ENCODE measurements around the gene EPM2A.

The EPM2A gene

DNA sequence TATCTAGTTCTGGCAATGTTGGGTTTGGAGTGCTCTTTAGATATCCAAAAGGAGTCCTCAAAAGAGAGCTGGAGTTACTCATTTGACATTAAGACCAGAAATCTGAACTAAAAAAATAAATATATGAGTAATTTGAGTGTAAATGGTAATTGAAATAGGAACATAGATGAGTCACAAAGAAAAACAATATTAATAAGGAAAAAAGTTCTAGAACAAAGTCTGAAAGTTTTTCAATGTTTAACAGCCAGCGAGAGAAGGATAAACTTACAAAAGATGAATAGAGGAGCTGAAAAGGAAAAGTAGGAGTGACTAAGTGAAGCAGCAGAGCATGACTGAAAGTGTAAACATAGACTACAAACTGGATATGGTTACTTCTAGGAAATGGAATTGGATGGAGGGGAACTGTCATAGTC lies 46.8 kb downstream of the EPM2A start:
- intact Hi-C loops (cut with DNase I) = no loop called here
- no peak for DNase-seq

DNA sequence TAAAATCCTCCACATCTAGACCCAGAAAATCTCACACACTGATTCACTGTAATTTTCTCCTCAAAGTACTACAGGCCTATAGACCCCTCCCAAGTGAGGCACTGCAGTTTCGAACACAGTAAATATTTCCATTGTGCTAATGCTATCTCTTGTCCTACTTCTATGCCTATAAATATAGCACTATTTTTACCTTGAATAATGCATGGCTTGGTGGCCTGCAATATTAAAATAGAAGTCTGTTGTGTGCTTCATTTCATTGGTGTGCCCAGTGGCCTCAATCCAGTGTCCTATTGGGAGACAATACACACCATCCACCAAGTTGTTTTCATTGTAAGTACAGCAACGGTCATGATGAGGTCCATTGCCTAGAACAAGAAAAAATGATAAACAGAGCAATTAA lies 49.4 kb downstream of the EPM2A start:
- intact Hi-C loops (cut with DNase I) = no loop called here
- no peak for DNase-seq

DNA sequence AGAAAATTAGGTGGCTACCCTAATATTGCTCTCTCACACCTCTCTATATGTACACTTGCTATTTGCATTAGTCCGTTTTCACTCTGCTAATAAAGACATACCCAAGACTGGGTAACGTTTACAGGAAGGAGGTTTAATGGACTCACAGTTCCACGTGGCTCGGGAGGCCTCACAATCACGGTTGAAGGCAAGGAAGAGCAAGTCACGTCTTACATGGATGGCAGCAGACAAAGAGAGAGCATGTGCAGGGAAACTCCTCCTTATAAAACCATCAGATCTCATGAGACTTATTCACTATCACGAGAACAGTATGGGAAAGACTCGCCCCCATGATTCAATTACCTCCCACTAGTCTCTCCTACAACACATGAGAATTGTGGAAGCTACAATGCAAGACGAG lies 53.4 kb downstream of the EPM2A start:
- intact Hi-C loops (cut with DNase I) = no loop called here
- no peak for DNase-seq

DNA sequence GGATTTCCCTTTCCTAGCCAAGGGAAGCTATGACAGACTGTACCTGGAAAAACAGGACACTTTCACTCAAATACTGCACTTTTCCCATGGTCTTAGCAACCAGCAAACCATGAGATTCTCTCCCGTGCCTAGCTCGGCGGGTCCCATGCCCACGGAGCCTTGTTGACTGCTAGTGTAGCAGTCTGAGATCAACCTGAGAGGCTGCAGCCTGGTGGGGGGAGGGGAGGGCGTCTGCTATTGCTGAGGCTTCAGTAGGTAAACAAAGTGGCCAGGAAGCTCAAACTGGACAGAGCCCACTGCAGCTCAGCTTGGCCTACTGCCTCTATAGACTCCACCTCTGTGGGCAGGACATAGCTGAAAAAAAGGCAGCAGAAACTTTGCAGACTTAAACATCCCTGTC lies 61.8 kb downstream of the EPM2A start:
- intact Hi-C loops (cut with DNase I) = no loop called here
- DNase-seq = peak in 1 of 10 donors; percentile 48

DNA sequence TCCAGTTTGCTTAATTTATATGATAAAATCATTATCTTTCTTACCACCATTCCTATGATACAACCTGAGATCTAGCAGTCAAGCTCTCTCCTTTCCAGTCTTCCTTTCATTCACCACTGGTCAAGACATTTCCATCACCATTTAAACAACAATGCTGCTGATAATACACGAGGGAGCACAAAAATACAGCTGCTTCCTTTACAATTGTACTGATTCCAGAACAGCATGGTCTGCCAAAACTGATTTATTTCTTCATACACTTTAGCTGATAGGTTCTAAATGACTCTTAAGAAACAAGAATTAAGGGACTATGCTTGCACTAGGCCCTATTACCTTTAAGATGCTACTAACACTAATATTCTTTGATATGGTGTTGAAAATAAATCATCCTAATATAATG lies 65.0 kb downstream of the EPM2A start:
- no peak for DNase-seq
- intact Hi-C loops (cut with DNase I) = no loop called here

DNA sequence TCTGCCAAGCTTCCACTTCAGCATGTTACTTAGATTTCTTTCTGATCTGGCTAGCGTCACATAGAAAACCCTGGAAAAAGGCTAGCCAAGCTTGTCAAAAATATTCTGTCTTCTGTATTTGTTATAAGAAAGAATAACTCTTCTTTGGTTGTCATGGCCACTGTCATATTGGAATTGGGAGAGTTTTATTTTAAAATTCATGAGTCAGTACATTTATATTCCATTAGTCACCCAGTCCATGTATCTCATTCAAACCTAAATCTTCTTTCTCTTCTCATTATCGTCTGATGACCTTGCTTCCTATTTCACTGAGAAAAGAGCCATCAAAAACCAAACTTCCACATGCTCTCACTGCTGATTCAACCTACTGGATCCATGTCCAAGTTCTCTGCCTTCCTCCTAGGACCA lies 65.7 kb downstream of the EPM2A start:
- no peak for DNase-seq
- intact Hi-C loops (cut with DNase I) = no loop called here

DNA sequence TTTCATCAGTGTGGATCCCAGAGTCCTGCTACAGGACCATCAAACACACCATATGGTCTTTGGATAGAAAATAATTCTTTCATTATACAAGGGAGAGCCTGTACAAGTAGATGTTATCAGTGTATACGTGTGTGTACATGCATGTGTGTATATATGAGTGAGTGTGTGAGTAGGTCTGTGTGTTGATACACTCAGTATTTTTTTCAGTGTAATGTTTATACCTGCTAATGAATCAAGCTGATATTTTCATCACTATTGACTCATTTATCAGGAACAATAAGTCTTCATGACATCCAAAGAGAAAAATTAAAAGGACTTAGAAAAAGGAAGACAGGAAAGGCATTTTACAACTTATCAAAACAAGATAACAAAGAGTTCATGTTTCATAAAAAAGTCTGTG lies 66.5 kb downstream of the EPM2A start:
- intact Hi-C loops (cut with DNase I) = no loop called here
- DNase-seq = no peak

DNA sequence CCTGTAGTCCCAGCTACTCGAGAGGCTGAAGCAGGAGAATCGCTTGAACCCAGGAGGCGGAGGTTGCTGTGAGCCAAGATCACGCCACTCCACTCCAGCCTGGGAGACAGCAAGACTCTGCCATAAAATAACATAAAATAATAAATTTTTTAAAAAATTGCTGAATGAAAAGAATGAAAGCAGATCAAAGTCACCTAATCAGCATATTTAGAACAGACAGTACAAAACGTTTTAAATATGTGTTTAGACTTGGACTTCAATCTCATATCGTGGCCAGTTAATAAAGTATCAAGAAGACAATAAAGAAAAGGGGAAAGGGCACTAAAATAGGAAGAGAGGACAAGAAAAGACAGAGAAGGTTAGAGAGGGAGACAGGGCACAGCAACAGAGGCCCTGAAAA lies 74.6 kb downstream of the EPM2A start:
- DNase-seq = no peak
- intact Hi-C loops (cut with DNase I) = no loop called here

DNA sequence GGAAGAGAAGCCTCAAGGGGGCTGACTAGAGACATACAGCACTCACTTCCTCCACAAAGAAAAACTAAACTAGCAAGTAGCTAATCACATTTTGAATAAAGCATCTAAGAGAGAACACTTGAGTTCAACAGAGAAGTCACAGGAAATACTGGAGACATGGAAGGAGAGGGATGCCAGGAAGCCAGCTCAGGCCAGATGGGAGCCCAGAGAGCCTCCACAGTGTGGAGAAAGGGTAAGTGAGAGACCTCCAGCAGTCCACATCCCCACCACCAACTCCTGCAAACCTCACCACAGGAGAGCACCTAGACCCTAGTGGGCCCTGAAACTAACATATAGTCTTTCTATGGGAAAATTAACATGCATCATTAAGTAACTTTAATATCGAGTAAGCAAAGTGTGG lies 79.2 kb downstream of the EPM2A start:
- intact Hi-C loops (cut with DNase I) = no loop called here
- DNase-seq = no peak

DNA sequence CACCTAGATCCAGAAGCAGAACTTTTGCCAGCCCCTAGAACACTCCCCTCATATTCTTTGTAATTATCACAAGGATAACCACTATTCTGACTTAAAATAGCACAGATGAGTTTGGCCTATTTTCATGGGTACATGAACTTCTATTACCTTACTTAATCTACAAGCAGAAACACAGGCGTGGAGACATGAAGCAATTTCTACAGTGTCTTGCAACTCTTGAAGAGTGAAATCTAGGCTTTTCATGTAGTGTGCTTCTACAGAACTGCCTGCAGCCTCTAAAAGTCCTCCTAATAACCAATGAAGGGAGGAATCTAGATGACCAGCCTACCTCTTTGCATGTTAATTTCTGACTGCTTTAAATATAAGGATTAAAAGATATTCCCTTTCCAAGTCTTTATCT lies 82.7 kb downstream of the EPM2A start:
- intact Hi-C loops (cut with DNase I) = no loop called here
- DNase-seq = no peak

DNA sequence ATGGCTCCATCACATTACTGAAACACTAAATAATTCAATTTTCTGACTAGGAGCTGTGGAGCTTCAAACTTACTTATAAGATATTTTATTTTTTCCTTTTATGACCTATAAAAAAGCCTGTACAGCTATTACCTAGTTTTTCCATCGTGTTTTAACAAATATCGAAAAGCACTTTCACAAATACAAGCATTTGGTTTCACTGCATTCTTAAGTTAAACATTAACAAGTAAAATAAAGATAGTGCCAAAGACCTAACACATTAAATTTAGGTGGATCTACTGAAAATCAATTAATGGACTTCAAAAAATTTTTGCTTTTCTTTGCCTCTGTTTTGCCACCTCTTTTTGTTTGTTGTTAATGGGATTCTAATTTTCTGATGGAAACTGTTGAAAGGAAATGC lies 83.3 kb downstream of the EPM2A start:
- DNase-seq = no peak
- intact Hi-C loops (cut with DNase I) = no loop called here

DNA sequence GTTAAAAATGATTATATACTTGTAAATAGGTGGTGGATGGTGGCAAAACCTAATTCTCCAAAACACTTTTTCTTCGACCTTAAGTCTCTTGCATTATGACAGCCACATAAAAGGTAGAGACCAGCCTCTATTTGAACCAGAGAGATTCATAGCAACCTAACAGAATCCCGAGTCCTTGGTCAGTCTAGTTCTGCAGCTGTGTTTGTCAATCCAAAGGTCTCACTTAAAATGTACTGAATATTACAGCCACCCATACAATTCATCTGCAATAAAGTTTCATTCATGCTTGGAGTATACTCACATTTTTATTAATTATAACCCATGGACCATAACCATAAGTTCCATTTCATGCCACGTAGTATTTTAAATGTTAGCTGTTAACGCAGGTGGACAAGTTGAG lies 87.2 kb downstream of the EPM2A start:
- intact Hi-C loops (cut with DNase I) = no loop called here
- DNase-seq = no peak

DNA sequence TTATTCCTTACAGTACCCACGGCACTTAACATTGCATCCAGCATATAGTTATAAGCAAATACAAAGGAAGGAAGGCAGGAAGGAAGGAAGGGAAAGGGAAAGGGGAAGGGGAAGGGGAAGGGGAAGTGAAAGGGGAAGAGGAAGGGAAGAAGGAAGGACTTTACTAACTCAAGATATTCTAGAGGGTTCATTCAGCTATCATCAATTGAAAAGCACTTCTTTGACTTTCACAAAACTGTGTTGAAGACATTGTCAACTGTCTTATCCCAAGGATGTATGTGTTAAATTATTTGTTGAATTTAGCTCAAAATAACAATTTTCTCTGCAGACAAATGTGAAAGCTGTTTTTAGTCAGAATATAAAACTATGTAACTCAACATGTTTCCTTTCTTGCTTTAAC lies 87.7 kb downstream of the EPM2A start:
- no peak for DNase-seq
- intact Hi-C loops (cut with DNase I) = no loop called here

DNA sequence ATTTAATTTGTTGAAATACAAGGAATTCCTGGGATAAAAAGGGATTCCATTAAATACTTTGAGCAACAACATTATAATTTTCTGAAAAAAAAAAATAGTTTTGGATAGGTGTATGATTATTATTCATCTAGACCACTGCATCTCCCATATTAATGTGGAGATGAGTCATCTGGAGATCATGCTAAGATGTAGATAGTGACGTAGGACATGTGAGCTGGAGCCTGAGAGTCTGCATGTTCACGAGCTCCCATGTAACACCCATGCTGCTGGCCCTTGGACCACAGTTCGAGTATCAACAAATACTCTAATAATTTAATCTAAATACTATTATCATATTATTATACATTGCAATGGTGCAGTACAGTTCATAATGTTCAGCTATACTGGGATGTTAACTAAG lies 91.6 kb downstream of the EPM2A start:
- intact Hi-C loops (cut with DNase I) = no loop called here
- no peak for DNase-seq

DNA sequence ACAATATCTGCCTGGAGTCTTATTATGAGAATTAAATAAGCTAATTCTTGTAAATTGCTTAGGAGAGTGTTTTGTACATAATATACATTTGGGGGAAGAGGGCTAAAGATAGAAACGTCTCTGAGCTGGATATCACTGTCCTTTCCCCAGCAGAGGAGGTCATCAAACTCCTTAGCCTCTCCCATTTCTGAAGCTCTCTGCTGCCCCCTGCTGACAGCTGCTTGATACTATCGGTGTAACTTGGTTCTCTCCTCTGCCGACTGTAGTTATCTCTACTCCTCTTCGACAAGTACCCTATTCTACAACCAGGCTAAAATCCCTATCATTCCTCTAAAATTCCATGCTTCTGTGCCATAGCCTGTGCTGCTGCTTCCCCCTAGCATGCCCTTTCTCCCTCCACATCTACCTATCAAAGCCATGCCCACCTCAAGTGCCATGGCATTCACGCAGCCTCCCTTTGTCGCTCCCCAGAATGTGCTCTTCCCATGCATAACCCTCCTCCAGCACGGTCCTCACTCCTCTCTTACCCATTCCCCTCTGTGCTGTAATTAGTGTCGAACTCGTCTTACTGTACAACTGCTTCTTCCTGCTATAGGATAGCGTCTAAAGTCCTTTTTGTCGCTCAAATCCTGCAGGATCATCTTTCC lies 101.2 kb downstream of the EPM2A start:
- intact Hi-C loops (cut with DNase I) = loop anchor here (2.0 to 10.0 kb wide), 2 partner anchors 1049 to 1539 kb away; partner anchors contain the start of gene SF3B5
- peak; percentile 73 to 97 (median 93) for DNase-seq

DNA sequence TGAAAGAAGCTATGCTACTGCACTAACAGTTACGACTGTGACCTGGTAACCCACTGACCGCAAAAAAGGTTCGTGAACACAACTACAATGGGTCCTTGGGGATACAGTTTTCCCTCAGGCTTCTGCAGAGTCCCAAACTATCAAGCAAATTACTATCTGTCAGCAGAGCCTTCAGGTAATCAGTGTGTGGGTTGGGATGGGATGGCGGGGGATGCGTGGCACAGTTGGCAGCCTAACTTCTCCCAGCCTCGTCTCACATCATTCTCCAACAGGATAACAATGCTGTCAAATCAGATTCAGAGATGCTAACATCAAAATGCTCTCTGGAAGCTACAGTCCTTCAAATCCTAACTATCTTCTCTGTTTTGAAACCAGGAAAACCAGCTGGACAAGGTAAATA lies 102.3 kb downstream of the EPM2A start:
- intact Hi-C loops (cut with DNase I) = loop anchor here (10.0 kb wide), 1 partner anchor 1538 kb away; the partner anchor contains the start of gene SF3B5

DNA sequence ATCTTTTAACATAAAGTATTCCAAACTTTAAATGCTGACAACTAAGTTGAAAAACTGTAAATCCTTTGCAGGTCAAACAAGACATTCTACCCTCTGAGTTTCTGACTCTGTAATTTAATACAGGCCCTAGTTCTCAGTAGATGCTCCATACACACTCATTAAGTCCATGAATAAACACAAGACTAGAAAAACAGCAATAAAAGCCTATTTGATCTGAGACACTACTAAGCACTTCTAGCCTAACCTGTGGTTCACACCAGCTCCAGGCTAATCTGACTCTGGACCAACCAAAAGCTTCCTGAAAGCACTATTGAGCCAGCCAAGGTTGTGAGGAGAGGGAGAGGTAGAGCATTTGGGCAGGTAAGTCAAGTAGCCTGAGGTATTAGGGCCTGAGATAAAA lies 103.9 kb downstream of the EPM2A start:
- intact Hi-C loops (cut with DNase I) = loop anchor here (10.0 kb wide), 1 partner anchor 1537 kb away; the partner anchor contains the start of gene SF3B5
- DNase-seq = no peak

More for the DNA sequence above, 102.3 kb downstream of the EPM2A start:
- no peak for DNase-seq

DNA sequence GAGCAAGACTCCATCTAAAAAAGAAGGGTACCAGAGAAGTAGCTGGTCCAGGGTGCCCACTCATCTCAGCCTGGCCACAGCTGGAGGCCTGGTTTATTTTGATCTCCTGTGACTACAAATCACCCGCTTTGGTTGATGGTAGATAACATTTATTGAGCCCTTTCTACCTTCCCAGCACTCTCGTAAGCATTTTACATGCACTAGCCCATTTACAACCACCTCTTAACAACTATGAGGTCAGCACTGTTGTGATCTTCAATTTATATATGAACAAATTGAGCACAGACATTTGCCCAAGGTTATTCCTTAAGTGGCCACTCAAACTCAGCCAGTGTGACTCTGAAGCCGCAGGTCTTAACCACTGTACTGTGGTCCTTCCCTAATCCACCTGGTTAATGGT lies 104.7 kb downstream of the EPM2A start:
- no peak for DNase-seq
- intact Hi-C loops (cut with DNase I) = loop anchor here (10.0 kb wide), 1 partner anchor 1536 kb away; the partner anchor contains the start of gene SF3B5

DNA sequence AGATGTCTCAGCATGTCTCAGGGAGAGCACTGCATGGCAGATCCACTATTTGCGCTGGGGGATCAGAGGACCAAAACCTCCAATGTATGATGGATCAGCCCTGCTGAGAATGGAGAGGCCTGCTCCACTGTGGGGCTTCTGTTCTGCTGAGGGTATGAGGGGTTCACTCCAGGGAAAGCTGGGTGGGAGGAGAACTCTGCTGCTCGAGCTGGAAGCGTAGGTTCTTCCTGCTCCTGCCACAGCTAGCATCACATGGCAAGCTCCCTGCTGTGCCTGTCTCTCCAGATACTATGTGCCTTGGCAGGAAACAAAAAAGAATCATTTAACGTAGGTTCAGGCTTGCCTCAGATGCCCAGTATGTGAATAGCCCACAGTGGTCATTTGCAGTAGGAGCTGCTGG lies 105.8 kb downstream of the EPM2A start:
- peak in 4 of 10 donors; percentile 19 to 65 (median 30) for DNase-seq
- intact Hi-C loops (cut with DNase I) = no loop called here

DNA sequence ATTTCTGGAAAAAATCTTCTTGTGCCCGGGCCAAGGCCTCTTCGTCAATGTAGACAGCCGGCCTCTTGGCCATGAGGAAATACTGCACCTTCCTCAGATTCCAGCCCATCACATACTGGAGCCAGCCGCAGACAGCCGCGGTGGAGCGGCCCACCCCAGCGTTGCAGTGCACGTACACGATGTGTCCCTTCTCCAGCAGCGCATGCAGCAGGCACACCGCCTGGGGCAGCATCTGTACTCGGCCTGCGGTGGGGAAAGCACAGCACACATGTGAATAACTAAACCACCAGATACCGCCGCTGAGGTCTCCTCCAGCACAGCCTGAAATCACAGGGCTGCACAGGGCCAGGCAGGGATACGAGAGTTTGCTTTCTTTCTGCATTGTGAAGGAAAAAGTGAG lies 107.9 kb downstream of the EPM2A start:
- DNase-seq = no peak
- intact Hi-C loops (cut with DNase I) = no loop called here

DNA sequence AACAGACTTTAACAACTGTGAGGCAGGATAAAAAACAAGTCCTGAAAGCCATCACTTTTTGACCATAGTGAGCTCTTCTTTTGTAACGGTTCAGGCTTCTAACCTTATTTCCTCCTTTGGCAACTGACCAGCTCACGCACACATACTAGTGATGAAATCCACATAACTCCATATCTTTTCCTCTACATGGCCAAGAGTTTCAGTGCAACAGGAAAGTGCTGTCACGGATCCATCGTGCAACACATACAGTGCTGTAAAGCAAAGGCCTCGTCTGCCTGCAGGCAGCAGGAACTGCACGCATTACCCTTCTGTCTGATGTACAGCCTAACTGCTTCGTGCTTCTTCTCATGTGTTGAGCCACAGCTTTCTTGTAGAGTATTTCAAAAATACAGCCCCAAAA lies 108.5 kb downstream of the EPM2A start:
- no peak for DNase-seq

DNA sequence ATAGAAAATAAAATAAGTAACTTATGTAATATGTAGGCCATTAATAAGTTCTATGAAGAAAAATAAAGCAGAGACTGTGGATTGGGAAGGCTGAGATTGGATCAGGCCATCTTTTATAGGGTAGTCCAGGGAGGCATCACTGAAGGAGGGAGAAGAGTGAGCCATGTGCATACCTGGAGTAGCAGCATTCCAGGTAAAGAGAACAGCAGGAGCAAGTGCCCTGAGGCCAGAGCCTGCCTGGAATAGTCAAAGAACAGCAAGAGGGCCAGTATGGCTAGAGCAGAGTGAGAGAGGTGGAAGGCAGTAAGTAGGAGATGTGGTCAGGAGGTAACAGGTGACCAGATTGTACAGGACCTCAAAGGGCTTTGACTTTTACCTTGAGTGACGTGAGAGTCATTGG lies 112.1 kb downstream of the EPM2A start:
- intact Hi-C loops (cut with DNase I) = no loop called here
- no peak for DNase-seq

More for the DNA sequence above, 108.5 kb downstream of the EPM2A start:
- intact Hi-C loops (cut with DNase I) = no loop called here

DNA sequence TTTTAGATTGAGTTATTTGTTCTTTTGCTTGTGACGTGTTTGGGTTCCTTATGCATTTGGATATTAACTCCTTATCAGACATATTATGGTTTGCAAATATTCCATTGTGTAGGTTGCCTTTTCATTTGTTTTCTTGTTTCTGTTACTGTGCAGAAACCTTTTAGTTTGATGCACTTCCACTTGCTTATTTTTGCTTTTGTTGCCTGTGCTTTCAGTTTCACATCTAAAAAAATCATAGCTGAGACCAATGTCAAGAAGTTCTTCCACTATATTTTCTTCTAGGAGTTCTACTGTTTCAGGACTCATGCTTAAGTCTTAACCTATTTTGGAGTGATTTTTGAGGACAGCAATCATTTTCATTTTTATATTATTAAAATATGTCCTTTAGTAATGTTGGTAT lies 113.5 kb downstream of the EPM2A start:
- no peak for DNase-seq

More for the DNA sequence above, 113.5 kb downstream of the EPM2A start:
- intact Hi-C loops (cut with DNase I) = no loop called here
